ENCODE data around the gene STK32C. TPM values are rescaled to one million over a fixed set of nuclear protein-coding genes. Genes with fewer than 3 reads are reported as not detected.
"Not testable (repeated sequence)": the region's sequence is repeated elsewhere in the genome, so short reads cannot be mapped to it uniquely, and the experiment has no call there.

The STK32C gene
- total and polyA plus RNA-seq, 2 experiments from 2014 or later = 8.8 to 9.8 TPM

GRCh38 chr10:132322586-132323048, 14.9 kb upstream of the STK32C start:
- TF ChIP-seq EZH2phosphoT487 (IDR thresholded peaks at IDR 0.05; ENCODE audit: insufficient read depth, low read depth) (no peak), EZH2 (IDR thresholded peaks at IDR 0.05; ENCODE audit: insufficient read depth, poor library complexity, severe bottlenecking) (no peak)
- Histone ChIP-seq H2AFZ (no peak overlapping the region), H3F3A (ENCODE audit: insufficient read depth) (peaks cover 41% of the 10 kb centered on the region), H3K36me3 (ENCODE audit: low read depth) (peaks cover 2% of the 10 kb centered on the region; the same call in 1 of the 2 replicates), H3K9me3 (ENCODE audit: low read depth) (no peaks in the 10 kb centered on the region), H3K27ac (peak overlapping the region; percentile 51), H3K4me1 (ENCODE audit: insufficient read depth) (peaks cover 38% of the 10 kb centered on the region), H3K27me3 (replicated peaks; ENCODE audit: insufficient read depth) (no peaks in the 10 kb centered on the region), H3K4me3 (no peak overlapping the region), H3K9ac (0 out of 2 replicates have a peak overlapping the region, but pooled peaks have one; percentile 12), H3K79me2 (ENCODE audit: insufficient read depth) (peaks cover 59% of the 10 kb centered on the region), H3K4me2 (ENCODE audit: unreplicated experiment) (no peak overlapping the region), H4K20me1 (ENCODE audit: insufficient read depth) (no peaks in the 10 kb centered on the region), H3K9me2 (ENCODE audit: insufficient read depth) (no peaks in the 10 kb centered on the region)
- in situ Hi-C loops (cut with MboI) = no loop called here
- 58 to 73% methylated on average over 6 of the region's 6 CpGs for WGBS, 2 experiments (ENCODE audit: low coverage in 1 of 2, low lambda C conversion rate in 2 of 2, missing lambda C conversion rate in 2 of 2)
- peak; percentile 64 for DNase-seq

DNA sequence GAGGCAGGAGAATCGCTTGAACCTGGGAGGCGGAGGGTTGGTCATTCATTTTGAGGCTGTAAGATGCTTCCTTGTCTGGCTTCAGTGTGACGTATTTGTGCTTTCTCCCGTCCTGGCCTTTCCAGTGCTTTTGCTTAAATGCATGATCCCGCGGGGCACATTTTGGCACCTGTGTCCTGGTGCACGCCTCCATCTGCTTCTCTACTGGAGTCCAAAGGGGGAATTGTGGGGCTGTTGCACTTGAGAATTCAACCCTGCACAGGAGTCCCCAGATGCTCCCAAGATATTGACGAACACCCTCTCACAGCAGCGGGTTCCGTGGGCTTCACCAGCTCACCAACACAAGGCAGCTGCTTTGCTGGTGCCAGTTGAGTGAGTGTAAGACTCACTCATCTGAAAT, 14.0 kb upstream of the STK32C start:
- Histone ChIP-seq H3K4me1 (ENCODE audit: insufficient read depth) (peaks cover 38% of the 10 kb centered on the region), H3K4me2 (ENCODE audit: unreplicated experiment) (no peak overlapping the region), H3K9me2 (ENCODE audit: insufficient read depth) (no peaks in the 10 kb centered on the region), H3K9ac (no peak overlapping the region), H3K27me3 (replicated peaks; ENCODE audit: insufficient read depth) (no peaks in the 10 kb centered on the region), H4K20me1 (ENCODE audit: insufficient read depth) (no peaks in the 10 kb centered on the region), H3K9me3 (ENCODE audit: low read depth) (no peaks in the 10 kb centered on the region), H3F3A (ENCODE audit: insufficient read depth) (peaks cover 41% of the 10 kb centered on the region), H3K4me3 (no peak overlapping the region), H2AFZ (no peak overlapping the region), H3K27ac (peak overlapping the region; percentile 51; the same call in 1 of the 2 replicates), H3K79me2 (ENCODE audit: insufficient read depth) (peaks cover 50% of the 10 kb centered on the region), H3K36me3 (ENCODE audit: low read depth) (peaks cover 2% of the 10 kb centered on the region; the same call in 1 of the 2 replicates)
- 92 to 95% methylated on average over 10 of the region's 10 CpGs for WGBS, 2 experiments (ENCODE audit: low coverage in 1 of 2, low lambda C conversion rate in 2 of 2, missing lambda C conversion rate in 2 of 2)
- in situ Hi-C loops (cut with MboI) = no loop called here
- TF ChIP-seq EZH2phosphoT487 (IDR thresholded peaks at IDR 0.05; ENCODE audit: insufficient read depth, low read depth) (no peak), EZH2 (IDR thresholded peaks at IDR 0.05; ENCODE audit: insufficient read depth, poor library complexity, severe bottlenecking) (no peak)
- DNase-seq = no peak

- Histone ChIP-seq H3K27me3 (replicated peaks; ENCODE audit: insufficient read depth) (no peaks in the 10 kb centered on the region), H3K79me2 (ENCODE audit: insufficient read depth) (peaks cover 41% of the 10 kb centered on the region), H3K9ac (peak overlapping the region; percentile 77), H3K27ac (peak overlapping the region; percentile 75), H3K4me2 (ENCODE audit: unreplicated experiment) (peak overlapping the region; percentile 76), H3K4me3 (peak overlapping the region; percentile 52; the same call in 1 of the 2 replicates), H2AFZ (peak overlapping the region; percentile 80), H3K9me3 (ENCODE audit: low read depth) (no peaks in the 10 kb centered on the region), H3K36me3 (ENCODE audit: low read depth) (peaks cover under 1% of the 10 kb centered on the region; the same call in 1 of the 2 replicates), H3K4me1 (ENCODE audit: insufficient read depth) (peaks cover 30% of the 10 kb centered on the region), H4K20me1 (ENCODE audit: insufficient read depth) (no peaks in the 10 kb centered on the region), H3K9me2 (ENCODE audit: insufficient read depth) (no peaks in the 10 kb centered on the region), H3F3A (ENCODE audit: insufficient read depth) (peaks cover 34% of the 10 kb centered on the region)
- TF ChIP-seq EZH2phosphoT487 (IDR thresholded peaks at IDR 0.05; ENCODE audit: insufficient read depth, low read depth) (no peak), EZH2 (IDR thresholded peaks at IDR 0.05; ENCODE audit: insufficient read depth, poor library complexity, severe bottlenecking) (no peak)
- DNase-seq = no peak
- 77 to 79% methylated on average over 13 of the region's 13 CpGs for WGBS, 2 experiments (ENCODE audit: low coverage in 1 of 2, low lambda C conversion rate in 2 of 2, missing lambda C conversion rate in 2 of 2)
- in situ Hi-C loops (cut with MboI) = no loop called here
Observed at GRCh38 chr10:132320654-132321469, 13.1 kb upstream of the STK32C start.

DNA sequence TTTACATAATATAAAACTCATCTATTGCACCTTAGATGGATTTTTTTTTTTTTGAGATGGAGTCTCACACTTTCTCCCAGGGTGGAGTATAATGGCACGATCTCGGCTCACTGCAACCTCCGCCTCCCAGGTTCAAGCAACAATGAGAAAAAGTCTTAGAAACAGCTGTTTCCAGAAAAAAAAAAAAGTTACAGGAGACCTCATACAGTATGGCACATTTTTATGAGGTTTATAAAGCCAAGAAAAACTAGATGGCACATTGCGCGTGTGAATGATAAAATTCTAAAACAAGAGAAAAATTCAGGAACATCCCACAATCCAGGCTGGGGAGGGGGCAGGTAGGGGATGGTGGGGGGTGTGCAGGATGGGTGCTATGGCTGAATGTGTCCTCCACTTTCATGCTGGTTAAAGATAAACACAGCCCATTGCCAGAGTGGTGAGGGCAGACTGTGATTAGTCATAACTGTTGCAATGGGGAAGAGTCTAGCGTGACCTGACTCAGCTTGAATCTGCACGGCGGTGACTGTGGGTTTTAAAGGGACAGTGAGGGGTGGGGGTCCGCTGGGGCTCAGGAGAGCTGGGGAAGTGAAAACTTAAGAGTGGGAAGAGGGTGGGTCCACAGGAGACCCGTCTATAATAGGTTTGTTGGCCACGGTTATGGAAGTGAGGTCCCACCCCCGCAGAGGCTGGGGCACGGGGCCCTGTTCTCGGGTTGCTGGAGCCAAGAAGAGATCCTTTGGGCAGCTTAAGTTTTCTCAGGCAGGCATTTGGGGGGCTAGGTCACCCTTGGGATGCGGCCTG, 12.3 kb upstream of the STK32C start:
- DNase-seq = peak; percentile 94
- Histone ChIP-seq H3K4me1 (ENCODE audit: insufficient read depth) (peaks cover 30% of the 10 kb centered on the region), H3K4me2 (ENCODE audit: unreplicated experiment) (peak overlapping the region; percentile 76), H3K27me3 (replicated peaks; ENCODE audit: insufficient read depth) (no peaks in the 10 kb centered on the region), H3K9me2 (ENCODE audit: insufficient read depth) (no peaks in the 10 kb centered on the region), H2AFZ (peak overlapping the region; percentile 80), H3K36me3 (ENCODE audit: low read depth) (no peaks in the 10 kb centered on the region), H3F3A (ENCODE audit: insufficient read depth) (peaks cover 34% of the 10 kb centered on the region), H4K20me1 (ENCODE audit: insufficient read depth) (no peaks in the 10 kb centered on the region), H3K27ac (peak overlapping the region; percentile 75), H3K9ac (peak overlapping the region; percentile 77), H3K79me2 (ENCODE audit: insufficient read depth) (peaks cover 33% of the 10 kb centered on the region), H3K9me3 (ENCODE audit: low read depth) (no peaks in the 10 kb centered on the region), H3K4me3 (peak overlapping the region; percentile 52)
- no peak for TF ChIP-seq EZH2phosphoT487 (IDR thresholded peaks at IDR 0.05; ENCODE audit: insufficient read depth, low read depth)
- TF ChIP-seq EZH2 (IDR thresholded peaks at IDR 0.05; ENCODE audit: insufficient read depth, poor library complexity, severe bottlenecking) = no peak
- in situ Hi-C loops (cut with MboI) = no loop called here
- WGBS, 2 experiments (ENCODE audit: low coverage in 1 of 2, low lambda C conversion rate in 2 of 2, missing lambda C conversion rate in 2 of 2) = 6 to 8% methylated on average over 15 of the region's 15 CpGs

DNA sequence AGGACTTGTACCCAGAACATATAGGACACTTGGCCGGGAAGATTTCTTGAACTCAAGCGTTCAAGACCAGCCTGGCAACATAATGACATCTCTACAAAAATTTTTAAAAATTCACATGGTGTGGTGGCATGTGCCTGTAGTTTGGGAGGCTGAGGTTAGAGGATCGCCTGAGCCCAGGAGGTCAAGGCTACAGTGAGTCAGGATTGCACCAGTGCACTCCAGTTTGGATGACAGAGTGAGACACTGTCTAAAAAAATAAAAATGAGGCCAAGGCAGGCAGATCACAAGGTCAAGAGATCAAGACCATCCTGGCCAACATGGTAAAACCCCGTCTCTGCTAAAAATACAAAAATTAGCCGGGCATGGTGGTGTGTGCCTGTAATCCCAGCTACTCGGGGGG, 9.7 kb upstream of the STK32C start:
- H4K20me1 ChIP-seq (ENCODE audit: insufficient read depth); DNase-seq; H3K4me2 ChIP-seq (ENCODE audit: unreplicated experiment); H3K9me3 ChIP-seq (ENCODE audit: low read depth); H3K9ac ChIP-seq; H3K27me3 ChIP-seq (replicated peaks; ENCODE audit: insufficient read depth); H3K27ac ChIP-seq; H3K36me3 ChIP-seq (ENCODE audit: low read depth); in situ Hi-C loops (cut with MboI); H3K9me2 ChIP-seq (ENCODE audit: insufficient read depth); H3K4me3 ChIP-seq; H2AFZ ChIP-seq: not testable (repeated sequence)
- Histone ChIP-seq H3K79me2 (ENCODE audit: insufficient read depth) (peaks cover 14% of the 10 kb centered on the region; the same call in 1 of the 2 replicates), H3K4me1 (ENCODE audit: insufficient read depth) (peaks cover 21% of the 10 kb centered on the region), H3F3A (ENCODE audit: insufficient read depth) (peaks cover 22% of the 10 kb centered on the region)
- 80 to 83% methylated on average over 6 of the region's 6 CpGs for WGBS, 2 experiments (ENCODE audit: low coverage in 1 of 2, low lambda C conversion rate in 2 of 2, missing lambda C conversion rate in 2 of 2)

Measured in GM23248 (cell line).